Duodenal mucosa (tissue), 2 donors: Measurements from ENCODE around the gene AKAP13.
"Not testable (repeated sequence)": the region's sequence is repeated elsewhere in the genome, so short reads cannot be mapped to it uniquely, and the experiment has no call there.

Experiments
- H3K27ac ChIP-seq: one replicate; pipeline ENCODE4 v1.7.0; 2013; ENCODE audit warnings: low read depth, low read length
- H3K27me3 ChIP-seq, 2 donors: one replicate each; pipeline ENCODE4 v1.7.0; 2013; ENCODE audit warnings: low read length in 2 of 2, control low read depth in 1 of 2; ENCODE audit not compliant: insufficient read depth in 2 of 2, control insufficient read depth in 1 of 2
- H3K36me3 ChIP-seq, 2 donors: one replicate each; pipeline ENCODE4 v1.7.0; 2013; ENCODE audit warnings: low read length in 2 of 2, control low read depth in 1 of 2; ENCODE audit not compliant: insufficient read depth in 2 of 2, control insufficient read depth in 1 of 2
- H3K4me1 ChIP-seq, 2 donors: one replicate each; pipeline ENCODE4 v1.7.0; 2013; ENCODE audit warnings: low read length in 2 of 2, control low read depth in 1 of 2; ENCODE audit not compliant: insufficient read depth in 2 of 2, control insufficient read depth in 1 of 2
- H3K4me3 ChIP-seq, 2 donors: one replicate each; pipeline ENCODE4 v1.7.0; 2013; ENCODE audit warnings: low read length in 2 of 2, low read depth in 1 of 2
- H3K9ac ChIP-seq, 2 donors: one replicate each; pipeline ENCODE4 v1.7.0; 2013; ENCODE audit warnings: low read length in 2 of 2, low read depth in 1 of 2
- H3K9me3 ChIP-seq, 2 donors: one replicate each; pipeline ENCODE4 v1.7.0; 2013; ENCODE audit warnings: low read length in 2 of 2, control low read depth in 1 of 2; ENCODE audit not compliant: control insufficient read depth in 1 of 2

The AKAP13 gene

DNA sequence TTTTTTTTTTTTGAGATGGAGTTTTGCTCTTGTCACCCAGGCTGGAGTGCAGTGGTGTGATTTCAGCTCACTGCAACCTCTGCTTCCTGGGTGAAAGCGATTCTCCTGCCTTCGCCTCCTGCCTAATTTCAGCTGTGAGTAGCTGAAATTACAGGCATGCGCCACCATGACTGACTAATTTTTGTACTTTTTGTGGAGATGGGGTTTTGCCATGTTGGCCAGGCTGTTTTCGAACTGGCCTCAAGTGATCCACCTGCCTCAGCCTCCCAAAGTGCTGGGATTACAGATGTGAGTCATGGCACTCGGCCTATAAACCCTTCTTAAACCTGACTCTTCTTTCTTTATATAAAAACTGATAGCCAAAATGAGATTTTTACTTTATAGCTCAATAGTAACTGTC, 205.8 kb downstream of the AKAP13 start:
- H3K9me3 ChIP-seq, H3K27ac ChIP-seq, H3K4me3 ChIP-seq, H3K9ac ChIP-seq, H3K36me3 ChIP-seq, H3K27me3 ChIP-seq: not testable (repeated sequence)
- H3K4me1 ChIP-seq = peaks cover 55 to 72% of the 10 kb centered on the region in 2 donors

DNA sequence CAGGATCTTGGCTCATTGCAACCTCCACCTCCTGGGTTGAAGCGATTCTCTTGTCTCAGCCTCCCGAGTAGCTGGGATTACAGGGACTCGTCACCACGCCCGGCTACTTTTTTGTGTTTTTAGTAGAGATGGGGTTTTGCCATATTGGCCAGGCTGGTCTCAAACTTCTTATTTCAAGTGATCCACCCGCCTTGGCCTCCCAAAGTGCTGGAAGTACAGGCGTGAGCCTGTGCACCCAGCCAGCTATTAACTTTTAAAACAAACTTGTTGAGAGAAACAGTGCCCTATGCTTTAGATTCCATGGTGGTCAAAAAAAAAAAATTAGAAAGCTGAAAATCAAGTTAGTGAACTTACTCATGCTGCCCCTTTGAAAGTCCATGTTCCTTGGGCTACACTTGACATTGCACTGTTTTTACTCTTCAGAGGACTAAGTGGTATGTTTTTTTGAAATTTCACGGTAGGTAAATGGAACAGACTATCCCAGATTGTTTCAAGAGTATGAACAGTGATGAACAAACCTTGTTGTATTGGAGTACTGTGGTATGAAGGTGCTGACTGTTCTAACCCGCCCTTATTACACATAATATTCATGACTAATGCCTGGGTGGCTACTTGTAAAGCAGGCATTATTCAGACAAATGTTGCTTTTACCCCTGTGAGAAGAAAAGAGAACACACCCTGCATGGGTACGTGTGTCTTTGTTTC, 207.5 kb downstream of the AKAP13 start:
- H3K4me1 ChIP-seq = peaks cover 40 to 55% of the 10 kb centered on the region in 2 donors
- no peaks in the 10 kb centered on the region for H3K9me3 ChIP-seq
- no peak overlapping the region for H3K4me3 ChIP-seq
- H3K27me3 ChIP-seq = no peaks in the 10 kb centered on the region
- peaks cover 0 to 9% of the 10 kb centered on the region in 2 donors for H3K36me3 ChIP-seq
- H3K9ac ChIP-seq = no peak overlapping the region
- H3K27ac ChIP-seq = no peak overlapping the region

DNA sequence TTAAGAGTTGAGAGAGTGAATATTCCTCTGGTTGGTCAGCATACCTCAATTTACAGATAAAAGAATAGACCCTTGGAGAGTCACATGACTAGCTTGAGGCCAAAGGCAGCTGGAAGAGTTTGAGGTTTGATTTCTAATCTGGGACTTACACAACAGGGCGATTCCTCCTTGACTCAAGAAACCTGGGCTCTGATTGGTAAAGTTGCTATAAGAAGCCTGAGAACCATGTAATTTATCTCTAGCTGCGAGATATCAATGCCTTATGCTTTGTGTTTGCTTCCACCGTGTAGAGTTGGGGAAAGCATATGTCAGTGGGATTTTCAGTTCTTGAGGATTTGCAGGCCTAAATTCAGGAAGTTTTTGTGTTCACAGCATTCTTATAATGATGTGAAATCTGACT, 208.3 kb downstream of the AKAP13 start:
- Histone ChIP-seq H3K4me1 (peaks cover 36 to 50% of the 10 kb centered on the region in 2 donors), H3K9ac (no peak overlapping the region), H3K4me3 (no peak overlapping the region), H3K27ac (no peak overlapping the region), H3K36me3 (peaks cover 0 to 9% of the 10 kb centered on the region in 2 donors), H3K9me3 (no peaks in the 10 kb centered on the region), H3K27me3 (no peaks in the 10 kb centered on the region)

DNA sequence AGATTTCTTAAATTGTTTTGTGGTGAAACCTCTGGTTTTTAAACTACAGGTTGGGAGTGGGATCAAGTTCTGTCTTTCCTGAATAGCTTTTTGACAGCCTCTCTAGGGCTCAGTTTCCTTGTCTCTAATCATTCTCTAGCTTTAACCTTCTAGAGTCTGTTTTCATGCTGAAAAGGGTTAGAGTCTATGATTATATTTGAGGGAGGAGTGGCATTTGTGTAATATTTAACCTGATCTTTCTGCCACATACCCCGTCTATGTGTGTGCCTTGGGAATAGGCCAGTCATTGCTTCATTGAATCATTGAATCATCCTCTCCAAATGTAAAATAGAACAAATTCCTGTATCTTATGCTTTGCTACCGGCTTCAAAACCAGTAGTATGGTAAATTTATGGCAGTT, 209.4 kb downstream of the AKAP13 start:
- Histone ChIP-seq H3K27ac (peak overlapping the region; percentile 11), H3K4me1 (peaks cover 28 to 45% of the 10 kb centered on the region in 2 donors), H3K27me3 (no peaks in the 10 kb centered on the region), H3K36me3 (peaks cover 0 to 9% of the 10 kb centered on the region in 2 donors), H3K9me3 (no peaks in the 10 kb centered on the region), H3K4me3 (peak overlapping the region in 1 of 2 donors; percentile 26), H3K9ac (peak overlapping the region in 1 of 2 donors; percentile 21)

DNA sequence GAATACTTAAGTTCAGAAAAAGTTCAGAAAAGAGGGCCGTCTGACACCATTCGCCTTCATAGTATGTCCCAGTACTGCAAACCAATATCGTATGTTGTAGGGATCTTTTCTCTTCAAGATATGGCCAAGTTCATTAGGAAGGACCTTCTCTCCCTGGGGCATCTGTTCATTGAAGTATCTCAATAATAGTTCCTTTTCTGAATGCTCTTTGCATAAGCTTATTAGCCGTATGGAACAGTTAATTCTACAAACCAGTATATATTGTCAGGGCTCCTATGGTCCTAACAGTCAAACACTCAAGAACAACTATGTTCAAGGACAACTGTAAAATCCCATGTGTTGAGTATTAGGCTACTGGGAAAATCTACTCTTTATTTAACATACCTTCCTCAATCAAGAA, 211.2 kb downstream of the AKAP13 start:
- H3K4me1 ChIP-seq = peaks cover 25 to 33% of the 10 kb centered on the region in 2 donors
- peaks cover 0 to 5% of the 10 kb centered on the region in 2 donors for H3K36me3 ChIP-seq
- H3K27me3 ChIP-seq = no peaks in the 10 kb centered on the region
- H3K27ac ChIP-seq = no peak overlapping the region
- H3K9me3 ChIP-seq = no peaks in the 10 kb centered on the region
- H3K4me3 ChIP-seq = no peak overlapping the region
- no peak overlapping the region for H3K9ac ChIP-seq

DNA sequence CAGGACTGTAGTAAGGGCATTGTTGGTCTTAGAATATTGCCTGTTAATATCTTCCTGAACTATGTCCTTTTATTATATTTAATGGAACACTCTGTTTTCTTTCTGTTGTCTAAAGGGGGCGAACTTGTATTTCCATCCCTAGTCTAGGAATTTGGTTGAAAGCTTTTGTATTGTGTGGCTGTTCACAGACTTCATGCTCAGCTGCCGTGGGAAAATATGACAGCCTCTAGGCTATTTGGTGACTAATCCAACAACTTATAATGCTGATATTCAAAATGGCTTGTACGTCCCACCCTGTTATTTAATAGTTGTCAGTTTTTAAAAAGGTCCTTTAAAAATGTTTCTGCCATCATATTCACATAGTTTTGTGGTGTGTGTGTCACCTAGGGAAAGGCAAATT, 211.7 kb downstream of the AKAP13 start:
- peaks cover 0 to 3% of the 10 kb centered on the region in 2 donors for H3K36me3 ChIP-seq
- no peak overlapping the region for H3K9ac ChIP-seq
- no peak overlapping the region for H3K4me3 ChIP-seq
- H3K27me3 ChIP-seq = no peaks in the 10 kb centered on the region
- no peak overlapping the region for H3K27ac ChIP-seq
- peaks cover 21 to 33% of the 10 kb centered on the region in 2 donors for H3K4me1 ChIP-seq
- no peaks in the 10 kb centered on the region for H3K9me3 ChIP-seq

DNA sequence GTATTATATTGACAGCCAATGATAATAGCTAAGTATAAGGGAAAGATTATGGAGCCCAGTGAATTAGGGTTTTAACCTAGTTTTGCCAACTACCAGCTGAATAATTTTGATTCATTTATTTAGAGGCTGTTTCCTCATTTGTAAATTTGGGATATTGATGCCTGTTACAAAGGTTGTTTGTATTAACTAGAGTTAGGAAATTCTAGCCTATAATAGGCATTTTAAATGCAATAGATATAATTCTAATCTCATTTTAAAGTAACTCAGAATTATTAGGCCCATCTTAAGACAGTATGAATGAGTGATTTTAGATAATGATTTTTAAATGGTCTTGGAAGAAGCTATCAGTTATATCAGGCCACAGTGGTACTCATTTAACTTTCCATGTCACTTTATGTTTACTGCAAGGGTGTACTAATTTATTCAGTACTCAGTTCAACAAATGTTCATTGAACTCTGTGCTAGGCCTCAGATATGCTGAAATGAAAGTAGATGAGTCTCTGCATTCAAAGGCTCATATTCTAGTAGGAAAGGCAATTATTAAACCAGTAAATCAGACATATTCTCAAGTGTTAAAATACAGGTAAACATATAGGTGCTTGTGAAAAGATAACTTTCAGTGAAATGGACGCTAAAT, 213.5 kb downstream of the AKAP13 start:
- Histone ChIP-seq H3K4me1 (peaks cover 9 to 21% of the 10 kb centered on the region in 2 donors), H3K36me3 (peaks cover 3 to 5% of the 10 kb centered on the region in 2 donors), H3K4me3 (no peak overlapping the region), H3K9me3 (no peaks in the 10 kb centered on the region), H3K27me3 (no peaks in the 10 kb centered on the region), H3K27ac (no peak overlapping the region), H3K9ac (no peak overlapping the region)

DNA sequence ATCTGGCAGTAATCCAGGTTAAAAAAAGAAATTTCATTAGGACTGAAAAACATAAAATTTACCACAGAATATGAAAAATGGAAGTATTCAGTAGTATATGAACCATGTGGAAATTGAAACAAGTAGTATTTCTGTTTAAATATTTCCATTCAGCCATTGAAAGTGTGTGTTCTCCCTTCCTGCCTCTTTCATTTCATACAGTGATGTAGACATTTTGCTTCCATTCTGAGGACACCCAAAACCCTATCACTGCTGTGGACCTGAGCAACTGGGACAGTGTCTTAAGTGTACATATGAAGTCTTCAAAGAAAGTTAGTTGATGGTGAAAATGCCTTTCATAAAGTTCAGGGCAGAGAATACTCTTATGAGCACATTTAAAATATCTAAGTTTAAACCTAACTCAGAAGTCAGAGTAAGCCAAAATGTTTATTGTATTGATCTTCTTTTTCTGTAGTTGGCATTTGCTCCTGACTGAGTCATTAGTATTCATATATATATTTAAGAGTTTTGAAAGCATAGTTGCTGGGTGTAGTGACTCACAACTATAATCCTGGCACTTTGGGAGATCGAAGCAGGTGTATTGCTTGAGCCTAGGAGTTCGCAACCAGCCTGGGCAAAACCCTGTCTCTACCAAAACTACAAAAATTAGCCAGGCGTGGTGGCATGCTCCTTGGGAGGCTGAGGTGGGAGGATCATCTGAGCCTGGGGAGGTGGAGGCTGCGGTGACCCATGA, 215.6 kb downstream of the AKAP13 start:
- no peak overlapping the region for H3K27ac ChIP-seq

DNA sequence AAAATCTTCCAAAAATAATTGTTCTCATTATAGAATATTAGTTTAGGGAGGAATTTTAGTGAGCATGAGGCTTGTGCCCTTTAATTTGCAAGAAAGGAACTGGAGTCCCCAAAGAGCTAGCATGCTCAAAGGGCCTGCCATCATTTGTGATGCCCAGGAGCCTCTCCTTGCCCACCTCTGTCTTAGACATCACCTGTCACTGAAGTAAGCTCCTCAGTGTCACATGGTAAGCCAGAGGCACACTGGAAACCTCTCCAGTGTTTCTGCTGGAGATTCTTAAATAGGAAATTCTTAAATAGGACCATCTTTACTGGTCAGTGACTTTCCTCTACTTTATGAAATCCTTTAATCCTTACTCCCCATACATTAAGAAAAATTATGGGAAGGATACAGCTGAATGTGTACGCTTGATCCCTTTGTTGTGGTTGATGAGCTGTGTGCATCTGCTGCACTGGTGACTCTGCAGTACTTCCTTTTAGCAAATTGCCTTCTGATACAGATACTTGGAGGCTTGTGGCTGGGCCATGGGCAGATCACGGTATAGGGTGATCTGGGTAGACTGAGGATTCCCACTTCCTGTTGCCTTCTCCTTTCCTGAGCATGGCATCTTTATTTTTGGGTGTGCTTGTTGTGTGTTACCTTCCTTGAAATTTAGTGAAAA, 216.9 kb downstream of the AKAP13 start:
- H3K36me3 ChIP-seq = peaks cover 3 to 5% of the 10 kb centered on the region in 2 donors
- H3K4me3 ChIP-seq = no peak overlapping the region
- H3K4me1 ChIP-seq = peaks cover 0 to 7% of the 10 kb centered on the region in 2 donors
- no peaks in the 10 kb centered on the region for H3K9me3 ChIP-seq
- H3K9ac ChIP-seq = no peak overlapping the region
- no peak overlapping the region for H3K27ac ChIP-seq
- H3K27me3 ChIP-seq = no peaks in the 10 kb centered on the region

More for the DNA sequence above, 215.6 kb downstream of the AKAP13 start:
- Histone ChIP-seq H3K9ac (no peak overlapping the region), H3K27me3 (no peaks in the 10 kb centered on the region), H3K4me3 (no peak overlapping the region), H3K36me3 (peaks cover 3 to 5% of the 10 kb centered on the region in 2 donors), H3K9me3 (no peaks in the 10 kb centered on the region), H3K4me1 (peaks cover 0 to 7% of the 10 kb centered on the region in 2 donors)
